GM12892 (cell line): Measurements from ENCODE around the gene ADAM15.

Experiments
- POLR2A ChIP-seq: IDR thresholded peaks from 2 replicates; pipeline ENCODE4 v1.6.1; 2011; ENCODE audit warnings: low read depth, low read length, control low read depth
- POLR2AphosphoS5 ChIP-seq: IDR thresholded peaks from 2 replicates; pipeline ENCODE4 v1.6.1; 2011; ENCODE audit warnings: low read depth, low read length, control low read depth

DNA sequence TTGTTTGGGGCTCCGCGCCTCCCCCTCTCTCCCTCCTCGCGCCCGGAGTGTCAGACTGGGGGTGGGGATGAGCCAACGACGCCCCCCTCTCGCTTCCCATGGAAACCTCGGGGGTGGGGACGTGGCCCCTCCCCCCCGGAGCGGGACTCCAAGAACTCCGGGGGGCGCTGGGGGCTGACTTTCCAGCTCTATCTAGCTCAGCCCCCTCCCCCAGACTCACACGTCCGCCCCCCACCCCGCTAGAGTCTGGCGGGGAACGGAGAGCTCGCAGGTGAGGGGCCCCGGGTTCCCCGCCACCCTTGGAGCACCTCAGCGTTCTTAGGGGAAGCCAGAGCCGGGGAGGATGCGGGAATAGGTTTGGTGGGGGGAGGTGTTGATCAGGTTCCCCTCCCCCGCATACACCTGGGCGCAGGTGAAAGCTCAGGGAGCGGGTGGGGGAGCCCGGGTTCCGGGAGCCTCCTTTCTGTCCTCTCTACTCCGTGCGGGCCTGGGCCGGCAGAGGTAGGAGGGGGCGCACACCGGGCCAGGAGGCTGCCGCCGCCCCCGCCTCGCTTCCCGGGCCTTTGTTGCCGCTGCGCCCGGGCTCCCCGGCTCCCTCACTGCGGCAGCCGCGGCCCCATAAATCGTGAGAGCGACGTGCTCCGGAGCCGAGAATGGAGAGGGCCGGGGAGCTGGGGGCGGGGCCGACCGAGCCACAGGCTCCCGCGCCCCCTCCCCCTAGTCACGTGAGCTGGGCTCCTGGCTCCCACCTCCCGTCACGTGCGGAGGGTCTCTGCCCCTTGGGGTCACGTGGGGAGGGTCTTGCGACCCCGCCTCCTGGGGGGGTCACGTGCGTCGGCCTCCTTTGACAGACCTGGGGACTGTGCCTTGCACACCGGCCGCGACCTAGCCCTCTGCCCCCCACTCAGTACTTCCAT lies 29.5 kb downstream of the ADAM15 start:
- TF ChIP-seq POLR2A, result no peak
- no peak for TF ChIP-seq POLR2AphosphoS5
